MCF 10A (cell line): ENCODE results near the gene POLR2M. TPM values are rescaled to one million over a fixed set of nuclear protein-coding genes. Genes with fewer than 3 reads are reported as not detected.

Source experiments
- BruUV-seq: library from RNA; stranded (reverse); fragments of 400-500 nt; replicated peaks from 2 replicates; lab custom pipeline; 2021; lab: Mats Ljungman, UMichigan
- CTCF ChIA-PET: fragments of 300-600 bp; sonication (Branson Sonifier 250); formaldehyde crosslinking; extraction: SDS; loops from one replicate; lab custom pipeline; 2021; ENCODE audit warnings: antibody characterized with exemption, inconsistent platforms; lab: Yijun Ruan, JAX
- POLR2A ChIA-PET: fragments of 300-600, 350-650 bp; sonication (Branson Sonifier 250); formaldehyde crosslinking; extraction: SDS; loops from one replicate; lab custom pipeline; 2020; ENCODE audit warnings: antibody characterized with exemption, inconsistent platforms; lab: Yijun Ruan, JAX
- DNase-seq: peaks from one replicate; pipeline ENCODE4 v3.0.0-alpha.2; 2018; ENCODE audit not compliant: unreplicated experiment
- H3K27ac Mint-ChIP-seq: one replicate; pipeline ENCODE4 v1.8.0; 2022; ENCODE audit warnings: mild to moderate bottlenecking, low read depth, mixed read lengths; ENCODE audit not compliant: unreplicated experiment
- H3K27me3 Mint-ChIP-seq: one replicate; pipeline ENCODE4 v1.8.0; 2022; ENCODE audit warnings: mixed read lengths; ENCODE audit not compliant: insufficient read depth, unreplicated experiment
- H3K36me3 Mint-ChIP-seq: one replicate; pipeline ENCODE4 v1.8.0; 2022; ENCODE audit warnings: mild to moderate bottlenecking, moderate library complexity, mixed read lengths; ENCODE audit not compliant: insufficient read depth, unreplicated experiment
- H3K4me1 Mint-ChIP-seq: one replicate; pipeline ENCODE4 v1.8.0; 2022; ENCODE audit warnings: mixed read lengths; ENCODE audit not compliant: insufficient read depth, unreplicated experiment
- H3K4me3 Mint-ChIP-seq: one replicate; pipeline ENCODE4 v1.8.0; 2022; ENCODE audit warnings: mild to moderate bottlenecking, moderate library complexity, mixed read lengths; ENCODE audit not compliant: unreplicated experiment
- H3K9me3 Mint-ChIP-seq: one replicate; pipeline ENCODE4 v1.8.0; 2022; ENCODE audit warnings: mixed read lengths; ENCODE audit not compliant: unreplicated experiment
- intact Hi-C: fragments of 100-400 bp; cut with micrococcal nuclease; formaldehyde crosslinking; loops from 2 replicates; pipeline ENCODE4 v1.14.1; 2022
- total RNA-seq: library from RNA; stranded (reverse); gene quantifications from 2 replicates; pipeline ENCODE4 v1.2.3, GENCODE V29; 2022
- TF ChIP-seq, protein P1 (sequence below): fragments of 200-600 bp; IDR thresholded peaks from one replicate; pipeline ENCODE4 v1.8.0; 2022; ENCODE audit warnings: antibody characterized with exemption, mild to moderate bottlenecking; ENCODE audit not compliant: unreplicated experiment

The POLR2M gene
- total RNA-seq, 1 experiment from 2014 or later: 114 TPM

DNA sequence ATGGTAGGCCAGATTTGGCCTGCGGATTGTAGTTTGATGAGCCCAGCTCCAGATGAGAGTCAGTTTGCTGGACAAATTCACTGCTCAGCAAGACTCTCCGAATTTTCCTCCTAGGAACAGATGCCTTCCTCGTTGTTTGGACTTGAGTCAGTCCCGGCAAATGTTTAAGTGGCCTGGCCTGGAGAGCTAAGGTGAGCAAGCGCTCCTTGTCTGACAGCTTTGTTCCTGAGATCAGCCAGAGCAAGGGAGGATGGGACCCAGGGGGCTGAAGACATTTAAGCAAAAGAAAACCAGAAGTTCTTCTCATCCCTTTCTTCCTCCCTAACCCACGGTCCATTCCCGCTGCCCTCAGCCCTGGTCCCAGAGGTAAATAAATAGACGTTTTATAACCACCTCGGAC is 40.3 kb downstream of the POLR2M start:
- no TSS peak for BruUV-seq
- no peak overlapping the region for H3K27ac Mint-ChIP-seq
- TF ChIP-seq, protein P1, sequence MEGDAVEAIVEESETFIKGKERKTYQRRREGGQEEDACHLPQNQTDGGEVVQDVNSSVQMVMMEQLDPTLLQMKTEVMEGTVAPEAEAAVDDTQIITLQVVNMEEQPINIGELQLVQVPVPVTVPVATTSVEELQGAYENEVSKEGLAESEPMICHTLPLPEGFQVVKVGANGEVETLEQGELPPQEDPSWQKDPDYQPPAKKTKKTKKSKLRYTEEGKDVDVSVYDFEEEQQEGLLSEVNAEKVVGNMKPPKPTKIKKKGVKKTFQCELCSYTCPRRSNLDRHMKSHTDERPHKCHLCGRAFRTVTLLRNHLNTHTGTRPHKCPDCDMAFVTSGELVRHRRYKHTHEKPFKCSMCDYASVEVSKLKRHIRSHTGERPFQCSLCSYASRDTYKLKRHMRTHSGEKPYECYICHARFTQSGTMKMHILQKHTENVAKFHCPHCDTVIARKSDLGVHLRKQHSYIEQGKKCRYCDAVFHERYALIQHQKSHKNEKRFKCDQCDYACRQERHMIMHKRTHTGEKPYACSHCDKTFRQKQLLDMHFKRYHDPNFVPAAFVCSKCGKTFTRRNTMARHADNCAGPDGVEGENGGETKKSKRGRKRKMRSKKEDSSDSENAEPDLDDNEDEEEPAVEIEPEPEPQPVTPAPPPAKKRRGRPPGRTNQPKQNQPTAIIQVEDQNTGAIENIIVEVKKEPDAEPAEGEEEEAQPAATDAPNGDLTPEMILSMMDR: no peak
- no peaks in the 10 kb centered on the region for H3K4me1 Mint-ChIP-seq
- no peaks in the 10 kb centered on the region for H3K27me3 Mint-ChIP-seq
- ChIA-PET POLR2A (no interaction called here), CTCF (interaction anchor here (0.6 to 9.0 kb wide), 6 partner anchors 14 to 330 kb away, joined by 3 to 224 read pairs (median 4); partner anchors contain the start of gene ALDH1A2)
- no peak for DNase-seq
- H3K9me3 Mint-ChIP-seq: no peaks in the 10 kb centered on the region
- no peak overlapping the region for H3K4me3 Mint-ChIP-seq
- H3K36me3 Mint-ChIP-seq: no peaks in the 10 kb centered on the region
- intact Hi-C loops: no loop called here

- H3K36me3 Mint-ChIP-seq: no peaks in the 10 kb centered on the region
- DNase-seq: no peak
- ChIA-PET CTCF (interaction anchor here (0.6 to 9.0 kb wide), 9 partner anchors 15 to 1525 kb away, joined by 3 to 224 read pairs (median 3); partner anchors contain the start of gene ALDH1A2), POLR2A (no interaction called here)
- no peak overlapping the region for H3K27ac Mint-ChIP-seq
- no TSS peak for BruUV-seq
- intact Hi-C loops: no loop called here
- H3K27me3 Mint-ChIP-seq: no peaks in the 10 kb centered on the region
- TF ChIP-seq, protein P1: no peak
- no peaks in the 10 kb centered on the region for H3K4me1 Mint-ChIP-seq
- H3K9me3 Mint-ChIP-seq: no peaks in the 10 kb centered on the region
- H3K4me3 Mint-ChIP-seq: no peak overlapping the region
Observed at GRCh38 chr15:57747206-57747896, 40.8 kb downstream of the POLR2M start.

GRCh38 chr15:57751177-57751800 is 44.8 kb downstream of the POLR2M start:
- Mint-ChIP-seq H3K27ac (no peak overlapping the region), H3K36me3 (no peaks in the 10 kb centered on the region), H3K9me3 (no peaks in the 10 kb centered on the region), H3K27me3 (no peaks in the 10 kb centered on the region), H3K4me1 (no peaks in the 10 kb centered on the region), H3K4me3 (no peak overlapping the region)
- CTCF ChIA-PET: interaction anchor here (0.5 to 9.0 kb wide), 58 partner anchors 8 to 884 kb away, joined by 3 to 224 read pairs (median 4); partner anchors contain the start of gene ALDH1A2
- TF ChIP-seq, protein P1: peak; percentile 59
- POLR2A ChIA-PET: interaction anchor here (0.7 to 3.1 kb wide), 8 partner anchors 13 to 322 kb away, joined by 3 to 14 read pairs (median 3); no protein-coding TSS in a partner anchor
- BruUV-seq: no TSS peak
- DNase-seq: peak; percentile 51
- intact Hi-C loops: loop anchor here (1.0 kb wide), 5 partner anchors 84 to 470 kb away; no protein-coding TSS in a partner anchor

- intact Hi-C loops: no loop called here
- H3K4me1 Mint-ChIP-seq: no peaks in the 10 kb centered on the region
- CTCF ChIA-PET: interaction anchor here (0.9 to 9.0 kb wide), 6 partner anchors 32 to 430 kb away, joined by 3 to 224 read pairs (median 39); partner anchors contain the start of gene ALDH1A2
Observed at GRCh38 chr15:57752436-57752835, 45.9 kb downstream of the POLR2M start.

More at GRCh38 chr15:57752436-57752835, 45.9 kb downstream of the POLR2M start:
- no TSS peak for BruUV-seq
- TF ChIP-seq, protein P1: no peak
- Mint-ChIP-seq H3K27me3 (no peaks in the 10 kb centered on the region), H3K4me3 (no peak overlapping the region), H3K27ac (no peak overlapping the region), H3K36me3 (no peaks in the 10 kb centered on the region), H3K9me3 (no peaks in the 10 kb centered on the region)
- DNase-seq: no peak
- POLR2A ChIA-PET: interaction anchor here (3.1 kb wide), 1 partner anchor 318 kb away, joined by 14 read pairs; no protein-coding TSS in a partner anchor
